ENCODE results near the gene PLCB2.

The PLCB2 gene

GRCh38 chr15:40245666-40246450 lies 61.9 kb downstream of the PLCB2 start:
- no peak for TF ChIP-seq POLR2AphosphoS5 (IDR thresholded peaks at IDR 0.05; ENCODE audit: low read depth, low read length)
- no peak for TF ChIP-seq REST (IDR thresholded peaks at IDR 0.05; ENCODE audit: insufficient read depth in 1 of 2, low read depth in 2 of 2, low read length in 2 of 2)
- no peak for TF ChIP-seq SIN3A (IDR thresholded peaks at IDR 0.05; ENCODE audit: borderline replicate concordance, insufficient read depth, low read length)
- TF ChIP-seq FOXP2 (optimal IDR thresholded peaks at IDR 0.05; ENCODE audit: borderline replicate concordance, extremely low read depth, extremely low read length, insufficient read depth), result no peak
- TF ChIP-seq TAF1 (IDR thresholded peaks at IDR 0.05; ENCODE audit: borderline replicate concordance, insufficient read depth, low read length), result no peak

DNA sequence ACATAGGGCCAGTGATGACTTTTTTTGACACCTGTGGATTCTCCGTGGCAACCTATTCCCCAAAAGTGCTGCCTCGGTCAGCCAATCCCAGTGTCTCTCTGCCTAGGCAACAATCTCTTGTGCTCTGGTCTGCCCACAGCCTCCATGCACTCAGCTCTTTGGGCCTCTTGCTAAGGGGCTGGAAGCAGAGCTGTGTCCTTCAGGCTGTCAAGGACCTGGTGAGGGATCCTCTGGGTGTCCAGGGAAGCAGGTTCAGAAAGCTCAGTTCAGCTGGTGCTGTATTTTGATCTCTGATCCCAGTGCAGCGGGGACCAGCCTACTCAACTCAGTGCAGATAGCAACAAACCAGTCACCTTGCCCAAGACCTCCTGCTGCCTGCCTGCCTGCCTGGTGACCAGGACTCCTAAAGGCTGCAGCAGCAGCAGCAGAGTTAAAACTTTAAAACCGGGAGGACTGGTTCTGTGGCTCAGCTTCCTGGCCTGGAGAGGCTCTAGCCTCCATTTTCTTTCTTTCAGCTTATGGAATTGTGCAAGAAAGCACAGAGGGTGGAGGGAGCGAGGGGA lies 62.7 kb downstream of the PLCB2 start:
- TF ChIP-seq FOXP2 (optimal IDR thresholded peaks at IDR 0.05; ENCODE audit: borderline replicate concordance, extremely low read depth, extremely low read length, insufficient read depth) (no peak), POLR2AphosphoS5 (IDR thresholded peaks at IDR 0.05; ENCODE audit: low read depth, low read length) (no peak), TAF1 (IDR thresholded peaks at IDR 0.05; ENCODE audit: borderline replicate concordance, insufficient read depth, low read length) (no peak), SIN3A (IDR thresholded peaks at IDR 0.05; ENCODE audit: borderline replicate concordance, insufficient read depth, low read length) (no peak), REST (IDR thresholded peaks at IDR 0.05; ENCODE audit: insufficient read depth in 1 of 2, low read depth in 2 of 2, low read length in 2 of 2) (no peak)

GRCh38 chr15:40243126-40243810 lies 64.5 kb downstream of the PLCB2 start:
- no peak for TF ChIP-seq SIN3A (IDR thresholded peaks at IDR 0.05; ENCODE audit: borderline replicate concordance, insufficient read depth, low read length)

- no peak for TF ChIP-seq FOXP2 (optimal IDR thresholded peaks at IDR 0.05; ENCODE audit: borderline replicate concordance, extremely low read depth, extremely low read length, insufficient read depth)
These were observed 65.1 kb downstream of the PLCB2 start for GRCh38 chr15:40242601-40243000.

- no peak for TF ChIP-seq SIN3A (IDR thresholded peaks at IDR 0.05; ENCODE audit: borderline replicate concordance, insufficient read depth, low read length)
- no peak for TF ChIP-seq REST (IDR thresholded peaks at IDR 0.05; ENCODE audit: insufficient read depth in 1 of 2, low read depth in 2 of 2, low read length in 2 of 2)
These were observed 65.5 kb downstream of the PLCB2 start for GRCh38 chr15:40242213-40242599.
